CD4-positive, alpha-beta T cell (primary cell): Measurements from ENCODE around the gene VARS2. TPM values are rescaled to one million over a fixed set of nuclear protein-coding genes. Genes with fewer than 3 reads are reported as not detected.
"Not testable (repeated sequence)": the region's sequence is repeated elsewhere in the genome, so short reads cannot be mapped to it uniquely, and the experiment has no call there.

Experiments
- ATAC-seq: fragments of 200-7000 bp; cut with Tn5 transposase; one replicate; pipeline ENCODE4 v1.10.0; 2022; ENCODE audit warnings: mild to moderate bottlenecking; ENCODE audit not compliant: poor library complexity
- CTCF ChIA-PET: fragments of 350-600 bp; sonication (Branson Sonifier 250); formaldehyde crosslinking; loops from one replicate; lab custom pipeline; 2021; ENCODE audit warnings: antibody characterized with exemption, inconsistent platforms; lab: Charles Lee
- POLR2A ChIA-PET: fragments of 350-600 bp; sonication (Branson Sonifier 250); formaldehyde crosslinking; loops from one replicate; lab custom pipeline; 2021; ENCODE audit warnings: antibody characterized with exemption, inconsistent platforms; lab: Charles Lee
- DNase-seq, 14 experiments: peaks; one replicate each; pipeline ENCODE4 v3.0.0-alpha.2; 2013 to 2020; ENCODE audit warnings: mixed read lengths in 2 of 14
- H3K27ac ChIP-seq, 2 donors: one replicate each; pipeline versions ENCODE4 v1.5.1 to v1.7.0; 2013; ENCODE audit warnings: low read length in 2 of 2, low read depth in 1 of 2, mild to moderate bottlenecking in 1 of 2
- H3K27me3 ChIP-seq, 2 experiments: 1 replicate in 1 of 2; 2 replicates in 1 of 2; pipeline versions ENCODE4 v1.6.1 to v1.7.0; 2013; ENCODE audit warnings: low read length in 2 of 2, control low read depth in 1 of 2, mild to moderate bottlenecking in 1 of 2, moderate library complexity in 1 of 2; ENCODE audit not compliant: insufficient read depth in 2 of 2, control insufficient read depth in 1 of 2
- H3K36me3 ChIP-seq: one replicate; pipeline ENCODE4 v1.6.1; 2013; ENCODE audit warnings: low read length, control low read depth; ENCODE audit not compliant: insufficient read depth
- H3K4me1 ChIP-seq: one replicate; pipeline ENCODE4 v1.6.1; 2013; ENCODE audit warnings: low read length, control low read depth; ENCODE audit not compliant: insufficient read depth
- H3K4me3 ChIP-seq: one replicate; pipeline ENCODE4 v1.5.1; 2013; ENCODE audit warnings: mild to moderate bottlenecking, low read length, moderate library complexity
- H3K9me3 ChIP-seq, 2 experiments: 1 replicate in 1 of 2; 2 replicates in 1 of 2; pipeline versions ENCODE4 v1.6.1 to v1.7.0; 2013; ENCODE audit warnings: low read length in 2 of 2, mild to moderate bottlenecking in 2 of 2, control low read depth in 1 of 2, moderate library complexity in 1 of 2; ENCODE audit not compliant: control insufficient read depth in 1 of 2, insufficient read depth in 1 of 2
- H3K27ac Mint-ChIP-seq: one replicate; pipeline ENCODE4 v1.8.0; 2020; ENCODE audit warnings: mixed read lengths
- H3K27me3 Mint-ChIP-seq: one replicate; pipeline ENCODE4 v1.8.0; 2021; ENCODE audit warnings: mixed read lengths
- H3K36me3 Mint-ChIP-seq: one replicate; pipeline ENCODE4 v1.8.0; 2021; ENCODE audit warnings: low read depth, mixed read lengths
- H3K4me1 Mint-ChIP-seq: one replicate; pipeline ENCODE4 v1.8.0; 2021; ENCODE audit warnings: low read depth, mixed read lengths
- H3K4me3 Mint-ChIP-seq: one replicate; pipeline ENCODE4 v1.8.0; 2020; ENCODE audit warnings: mild to moderate bottlenecking, mixed read lengths
- H3K9me3 Mint-ChIP-seq: one replicate; pipeline ENCODE4 v1.8.0; 2020; ENCODE audit warnings: mixed read lengths
- CTCF ChIP-seq: fragments of 200-600 bp; IDR thresholded peaks from one replicate; pipeline ENCODE4 v1.8.0; 2022; ENCODE audit warnings: antibody characterized with exemption, mild to moderate bottlenecking
- intact Hi-C, 2 experiments: fragments of 100-400 bp; cut with DNase I in 1 of 2; cut with micrococcal nuclease in 1 of 2; formaldehyde crosslinking; loops; one replicate each; pipeline versions ENCODE4 v1.15.1 to v1.9.0; 2023 to 2025; cut with DNase I, micrococcal nuclease
- total RNA-seq, 174 experiments: library from RNA in 2 of 174; stranded (reverse) in 2 of 174; gene quantifications; one replicate each; pipeline ENCODE4 v1.2.3 and lab custom pipeline; 2021 to 2026

The VARS2 gene
- total RNA-seq, 2 experiments from 2014 or later = 19.3 to 21.7 TPM

GRCh38 chr6:30870546-30870945 is 43.5 kb upstream of the VARS2 start:
- intact Hi-C loops = no loop called here
- H3K4me3 ChIP-seq = no peak overlapping the region
- no peaks in the 10 kb centered on the region for H3K36me3 ChIP-seq
- CTCF ChIA-PET = no interaction called here
- H3K9me3 Mint-ChIP-seq = peaks cover 10% of the 10 kb centered on the region
- H3K9me3 ChIP-seq = peaks cover 10% of the 10 kb centered on the region in 2 experiments
- ATAC-seq = no peak
- H3K27me3 ChIP-seq = no peaks in the 10 kb centered on the region
- no peak overlapping the region for H3K27ac Mint-ChIP-seq
- H3K4me1 ChIP-seq = no peaks in the 10 kb centered on the region
- no peak overlapping the region for H3K4me3 Mint-ChIP-seq
- no peaks in the 10 kb centered on the region for H3K4me1 Mint-ChIP-seq
- no peak for TF ChIP-seq CTCF
- no peaks in the 10 kb centered on the region for H3K27me3 Mint-ChIP-seq
- peaks cover 18% of the 10 kb centered on the region for H3K36me3 Mint-ChIP-seq
- no peak for DNase-seq
- no peak overlapping the region for H3K27ac ChIP-seq
- POLR2A ChIA-PET = no interaction called here

GRCh38 chr6:30871592-30872183 is 42.4 kb upstream of the VARS2 start:
- Histone ChIP-seq H3K4me3 (no peak overlapping the region), H3K27ac (no peak overlapping the region), H3K9me3 (peaks cover 10% of the 10 kb centered on the region in 2 experiments), H3K4me1 (no peaks in the 10 kb centered on the region), H3K36me3 (no peaks in the 10 kb centered on the region), H3K27me3 (no peaks in the 10 kb centered on the region)
- Mint-ChIP-seq H3K4me1 (no peaks in the 10 kb centered on the region), H3K27ac (no peak overlapping the region), H3K9me3 (peaks cover 10% of the 10 kb centered on the region), H3K4me3 (no peak overlapping the region), H3K36me3 (peaks cover 18% of the 10 kb centered on the region), H3K27me3 (no peaks in the 10 kb centered on the region)
- ATAC-seq (no peak), DNase-seq (no peak)
- no peak for TF ChIP-seq CTCF
- ChIA-PET POLR2A (no interaction called here), CTCF (no interaction called here)
- intact Hi-C loops = no loop called here

- H3K27me3 Mint-ChIP-seq = no peaks in the 10 kb centered on the region
- DNase-seq = no peak
- Histone ChIP-seq H3K4me3 (no peak overlapping the region), H3K27me3 (no peaks in the 10 kb centered on the region), H3K36me3 (no peaks in the 10 kb centered on the region), H3K4me1 (peaks cover 12% of the 10 kb centered on the region), H3K27ac (no peak overlapping the region), H3K9me3 (peaks cover 10% of the 10 kb centered on the region in 2 experiments)
- no peak overlapping the region for H3K27ac Mint-ChIP-seq
- peaks cover 10% of the 10 kb centered on the region for H3K9me3 Mint-ChIP-seq
- ATAC-seq = no peak
- ChIA-PET CTCF (no interaction called here), POLR2A (no interaction called here)
- peaks cover 8% of the 10 kb centered on the region for H3K4me1 Mint-ChIP-seq
- peaks cover 18% of the 10 kb centered on the region for H3K36me3 Mint-ChIP-seq
- intact Hi-C loops = no loop called here
- H3K4me3 Mint-ChIP-seq = no peak overlapping the region
- no peak for TF ChIP-seq CTCF
Measured at GRCh38 chr6:30873137-30873640, 40.8 kb upstream of the VARS2 start.

- Histone ChIP-seq H3K9me3 (peaks cover 10% of the 10 kb centered on the region in 2 experiments), H3K4me1 (peaks cover 13% of the 10 kb centered on the region)
- POLR2A ChIA-PET, H3K27me3 ChIP-seq, ATAC-seq, H3K27me3 Mint-ChIP-seq, H3K9me3 Mint-ChIP-seq, H3K27ac Mint-ChIP-seq, H3K4me3 ChIP-seq, DNase-seq, H3K36me3 ChIP-seq, intact Hi-C loops, H3K4me3 Mint-ChIP-seq, H3K27ac ChIP-seq, CTCF ChIA-PET: not testable (repeated sequence)
- peaks cover 18% of the 10 kb centered on the region for H3K36me3 Mint-ChIP-seq
- peaks cover 14% of the 10 kb centered on the region for H3K4me1 Mint-ChIP-seq
Measured at GRCh38 chr6:30873795-30874194, 40.2 kb upstream of the VARS2 start.
